Heart right ventricle (tissue), 16 donors: ENCODE results near the gene GFRA3. TPM values are rescaled to one million over a fixed set of nuclear protein-coding genes. Genes with fewer than 3 reads are reported as not detected.

Experiments
- ATAC-seq, 8 donors: fragments of 200-7000 bp; cut with Tn5 transposase; one replicate each; pipeline ENCODE4 v1.9.1; 2020; ENCODE audit warnings: mild to moderate bottlenecking in 8 of 8, moderate library complexity in 8 of 8, moderate number of reproducible peaks in 1 of 8
- DNase-seq, 2 donors: peaks; one replicate each; pipeline ENCODE4 v3.0.0-alpha.2; 2020
- H3K27ac ChIP-seq, 10 donors: fragments of 200-600 bp; sonication (generic) in 2 of 10; one replicate each; pipeline versions ENCODE4 v1.5.0 to v1.8.0; 2020 to 2022; ENCODE audit warnings: mild to moderate bottlenecking in 3 of 10
- H3K27me3 ChIP-seq, 7 donors: fragments of 200-600 bp; one replicate each; pipeline ENCODE4 v1.8.0; 2021 to 2022; ENCODE audit warnings: mild to moderate bottlenecking in 2 of 7
- H3K36me3 ChIP-seq, 9 donors: fragments of 200-600 bp; sonication (generic) in 1 of 9; one replicate each; pipeline versions ENCODE4 v1.5.0 to v1.8.0; 2020 to 2022; ENCODE audit warnings: mild to moderate bottlenecking in 2 of 9
- H3K4me1 ChIP-seq, 9 donors: fragments of 200-600 bp; sonication (generic) in 1 of 9; one replicate each; pipeline versions ENCODE4 v1.5.0 to v1.8.0; 2020 to 2022; ENCODE audit warnings: mild to moderate bottlenecking in 4 of 9
- H3K4me3 ChIP-seq, 10 donors: fragments of 200-600 bp; sonication (generic) in 2 of 10; one replicate each; pipeline versions ENCODE4 v1.5.0 to v1.8.0; 2020 to 2022; ENCODE audit warnings: mild to moderate bottlenecking in 7 of 10, moderate library complexity in 2 of 10
- H3K9me3 ChIP-seq, 11 donors: fragments of 200-600 bp in 10 of 11; sonication (generic) in 2 of 11; one replicate each; pipeline versions ENCODE4 v1.5.0 to v1.8.0; 2013 to 2022; ENCODE audit warnings: mild to moderate bottlenecking in 2 of 11, control low read depth in 1 of 11, moderate library complexity in 1 of 11
- CTCF ChIP-seq, 9 donors: fragments of 200-600 bp; sonication (generic) in 2 of 9; IDR thresholded peaks; one replicate each; pipeline versions ENCODE4 v1.5.0 to v1.8.0; 2021 to 2022; ENCODE audit warnings: antibody characterized with exemption in 9 of 9, mild to moderate bottlenecking in 5 of 9, moderate library complexity in 1 of 9
- WGBS, 2 donors: extraction: QIAGEN DNeasy Blood & Tissue Kit; methylation state at CpG; one replicate each; pipeline ENCODE4 v1.1.7; 2013; ENCODE audit warnings: inconsistent platforms in 1 of 2; 5-methylcytosine and 5-hydroxymethylcytosine counted together
- intact Hi-C, 10 donors: fragments of 100-400 bp; cut with DNase I; formaldehyde crosslinking; loops; one replicate each; pipeline versions ENCODE4 v1.11.1 to v1.14.2; 2022
- polyA plus RNA-seq, 2 donors: library from polyadenylated mRNA; stranded (reverse); fragments of 200-250 nt; gene quantifications; one replicate each; pipeline ENCODE4 v1.2.3, GENCODE V29; 2013
- total RNA-seq, 10 donors: library from RNA; stranded (reverse); fragmentation: NEBNext Ultra II Directional in 3 of 10; extraction: Animal tissue kit (Norgen Biotek cat#: 25700) in 3 of 10; gene quantifications; one replicate each; pipeline versions ENCODE4 v1.2.1 to v1.2.4, GENCODE V29; 2021 to 2023
- donor health status: Arrhythmogenic right ventricular cardiomyopathy.
- donor health status: ischemic (EF 13 %, LVEDD 7.1; RV severe dilation, severe dysfunction).
- donor health status: healthy with polysubstance abuse.
- donor health status: DM: no; HTN: yes; CAD: no.
- donor health status: DM: no; HTN: no; CAD: no.
- donor health status: ischemic (EF 25% LVEDD 6.9; RV normal size, moderate dysfunction).
- donor health status: ischemic (EF 25% LVEDD 5.7; RV mildly dilated, moderate dysfunction).
- donor health status: healthy.
- donor health status: DM: yes; HTN: yes; CAD: no.
- donor health status: Ischemic cardiomyopathy.
- donor health status: ischemic (EF 35%, LVEDD 5.7; RV mildly dilated, moderate dysfunction).
- donor health status: nonischemic (EF 11% LVEDD 7.7; RV severe dilation, severe dysfunction).
- donor health status: DM: yes; HTN: yes; CAD: no.
- donor health status: PGD.
- donor health status: ischemic (EF 29% LVEDD 5.4; RV normal size, mild dysfunction).
- donor health status: nonischemic (EF 23%, LVEDD 6.1; RV moderate dilation, normal function).

Gene GFRA3
- total and polyA plus RNA-seq, 12 donors, result 0.15 to 1.7 (median 0.87) TPM; not detected in 1

GRCh38 chr5:138305797-138306196 is 31.4 kb upstream of the GFRA3 start:
- Histone ChIP-seq H3K27ac (peak overlapping the region in 2 of 10 donors; percentile 9 to 45), H3K9me3 (no peaks in the 10 kb centered on the region), H3K4me3 (no peak overlapping the region), H3K27me3 (no peaks in the 10 kb centered on the region), H3K36me3 (no peaks in the 10 kb centered on the region), H3K4me1 (peaks cover 0 to 3% (median 0%) of the 10 kb centered on the region in 9 donors)
- DNase-seq (peak; percentile 52 to 67), ATAC-seq (peak in 7 of 8 donors; percentile 55 to 96 (median 88))
- WGBS, 2 donors, result 40 to 47% methylated on average over 1 of the region's 1 CpG
- peak in 2 of 9 donors; percentile 13 to 35 for TF ChIP-seq CTCF (IDR thresholded peaks at IDR 0.05)
- intact Hi-C loops, result no loop called here

GRCh38 chr5:138303372-138303771 is 29.0 kb upstream of the GFRA3 start:
- intact Hi-C loops, result no loop called here
- no peaks in the 10 kb centered on the region for H3K36me3 ChIP-seq
- TF ChIP-seq CTCF (IDR thresholded peaks at IDR 0.05), result no peak
- no peaks in the 10 kb centered on the region for H3K27me3 ChIP-seq
- no peak overlapping the region for H3K27ac ChIP-seq
- ATAC-seq (no peak), DNase-seq (no peak)
- peaks cover 0 to 3% (median 0%) of the 10 kb centered on the region in 9 donors for H3K4me1 ChIP-seq
- H3K4me3 ChIP-seq, result no peak overlapping the region
- H3K9me3 ChIP-seq, result peaks cover 0 to 5% (median 0%) of the 10 kb centered on the region in 11 donors
- 84 to 89% methylated on average over 6 of the region's 6 CpGs for WGBS, 2 donors

- Histone ChIP-seq H3K4me3 (no peak overlapping the region), H3K36me3 (peaks cover 0 to 8% (median 0%) of the 10 kb centered on the region in 9 donors), H3K4me1 (peaks cover 0 to 4% (median 0%) of the 10 kb centered on the region in 9 donors), H3K27ac (no peak overlapping the region), H3K27me3 (no peaks in the 10 kb centered on the region), H3K9me3 (no peaks in the 10 kb centered on the region)
- intact Hi-C loops, result loop anchor here in 2 of 10 donors (5.0 to 10.0 kb wide), 2 partner anchors 64 to 67 kb away; no protein-coding TSS in a partner anchor
- no peak for DNase-seq
- WGBS, 2 donors, result 86 to 92% methylated on average over 3 of the region's 3 CpGs
- TF ChIP-seq CTCF (IDR thresholded peaks at IDR 0.05), result no peak
- ATAC-seq, result no peak
These were observed 14.9 kb upstream of the GFRA3 start for GRCh38 chr5:138289296-138289695.

GRCh38 chr5:138287246-138287645 is 12.8 kb upstream of the GFRA3 start:
- no peak overlapping the region for H3K27ac ChIP-seq
- TF ChIP-seq CTCF (IDR thresholded peaks at IDR 0.05), result no peak
- intact Hi-C loops, result loop anchor here in 2 of 10 donors (5.0 to 10.0 kb wide), 2 partner anchors 62 to 65 kb away; no protein-coding TSS in a partner anchor
- 96 to 97% methylated on average over 1 of the region's 1 CpG for whole genome bisulfite sequencing, 2 donors
- peaks cover 0 to 4% (median 0%) of the 10 kb centered on the region in 9 donors for H3K4me1 ChIP-seq
- no peaks in the 10 kb centered on the region for H3K9me3 ChIP-seq
- H3K36me3 ChIP-seq, result peaks cover 0 to 8% (median 0%) of the 10 kb centered on the region in 9 donors
- DNase-seq, result no peak
- no peaks in the 10 kb centered on the region for H3K27me3 ChIP-seq
- no peak overlapping the region for H3K4me3 ChIP-seq
- ATAC-seq, result no peak
